ENCODE results near the gene CRIM1.
A peak's percentile ranks its signal among the peaks of the same experiment; 100 is the strongest.
"Not testable (repeated sequence)": the region's sequence is repeated elsewhere in the genome, so short reads cannot be mapped to it uniquely, and the experiment has no call there.

The CRIM1 gene

DNA sequence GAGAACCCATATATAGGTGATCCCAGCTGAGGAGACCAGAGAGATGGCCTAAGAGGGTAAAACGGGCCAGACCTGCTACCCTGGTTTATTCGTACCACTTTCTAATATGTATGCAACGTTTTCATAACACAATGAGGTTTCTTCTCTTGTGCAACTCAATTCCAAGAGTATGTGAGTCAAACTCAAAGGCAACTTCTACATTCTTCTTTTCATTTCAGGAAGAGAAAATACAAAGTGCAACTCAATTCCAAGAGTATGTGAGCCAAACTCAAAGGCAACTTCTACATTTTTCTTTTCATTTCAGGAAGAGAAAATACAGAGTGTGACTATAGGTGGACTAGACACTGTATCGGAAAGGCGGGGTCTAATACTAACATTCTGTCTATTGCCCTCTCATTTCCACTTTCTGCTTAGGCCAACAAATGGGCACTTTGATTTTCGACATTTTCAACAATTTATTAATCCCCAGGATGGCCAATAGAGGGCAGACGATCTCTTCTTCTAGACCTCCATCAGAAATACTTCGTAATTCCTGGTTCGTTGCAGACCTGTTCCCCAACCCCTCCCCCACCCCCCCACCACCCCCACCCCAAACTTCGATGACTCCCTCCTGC lies 3.7 kb upstream of the CRIM1 start:
- DNase-seq, result peak; percentile 53

DNA sequence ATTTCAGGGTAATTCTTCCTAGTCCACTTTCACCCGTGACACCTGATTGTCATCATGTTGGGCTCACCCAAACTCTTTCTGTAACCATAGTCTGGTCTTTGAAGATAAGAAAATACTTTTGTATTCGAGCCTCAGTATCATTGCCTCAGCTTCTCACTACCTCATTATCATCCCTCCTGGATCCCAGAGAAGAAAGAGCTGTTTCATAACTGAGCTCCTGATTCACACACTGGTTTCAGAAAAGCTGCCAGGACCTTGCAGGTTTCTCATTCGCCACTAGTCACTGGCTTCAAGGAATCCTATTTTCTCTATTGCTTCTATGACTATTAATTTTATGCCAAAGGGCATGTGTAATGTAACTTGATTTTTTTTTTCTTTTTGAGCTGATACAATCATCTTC lies 2.9 kb upstream of the CRIM1 start:
- DNase-seq, result no peak

DNA sequence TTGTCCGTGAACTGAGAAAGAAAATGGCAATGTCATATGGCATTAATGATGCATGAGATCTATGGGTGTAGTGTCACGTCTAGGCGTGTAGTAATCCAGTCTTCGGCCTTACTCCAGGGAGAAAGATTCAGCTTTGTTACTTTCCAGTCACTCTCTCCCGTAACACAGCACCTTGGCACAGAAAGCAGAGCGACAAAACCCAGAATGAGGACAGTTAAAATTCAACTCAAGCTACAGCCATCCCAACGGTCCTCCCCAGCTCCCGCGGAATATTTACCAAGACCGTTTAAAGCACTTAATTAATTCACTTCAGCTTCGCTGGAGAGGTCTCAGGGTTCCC lies 797 bp upstream of the CRIM1 start:
- DNase-seq, result no peak

DNA sequence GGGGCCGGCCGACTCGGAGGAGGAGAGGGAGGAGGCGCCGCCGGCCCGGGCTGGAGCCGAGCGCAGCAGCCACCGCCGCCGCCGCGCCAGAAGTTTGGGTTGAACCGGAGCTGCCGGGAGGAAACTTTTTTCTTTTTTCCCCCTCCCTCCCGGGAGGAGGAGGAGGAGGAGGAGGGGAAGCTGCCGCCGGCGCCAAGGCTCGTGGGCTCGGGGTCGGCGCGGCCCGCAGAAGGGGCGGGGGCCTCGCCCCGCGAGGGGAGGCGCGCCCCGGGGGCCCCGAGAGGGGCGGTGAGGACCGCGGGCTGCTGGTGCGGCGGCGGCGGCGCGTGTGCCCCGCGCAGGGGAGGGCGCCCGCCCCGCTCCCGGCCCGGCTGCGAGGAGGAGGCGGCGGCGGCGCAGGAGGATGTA lies 316 bp downstream of the CRIM1 start:
- DNase-seq, result no peak

DNA sequence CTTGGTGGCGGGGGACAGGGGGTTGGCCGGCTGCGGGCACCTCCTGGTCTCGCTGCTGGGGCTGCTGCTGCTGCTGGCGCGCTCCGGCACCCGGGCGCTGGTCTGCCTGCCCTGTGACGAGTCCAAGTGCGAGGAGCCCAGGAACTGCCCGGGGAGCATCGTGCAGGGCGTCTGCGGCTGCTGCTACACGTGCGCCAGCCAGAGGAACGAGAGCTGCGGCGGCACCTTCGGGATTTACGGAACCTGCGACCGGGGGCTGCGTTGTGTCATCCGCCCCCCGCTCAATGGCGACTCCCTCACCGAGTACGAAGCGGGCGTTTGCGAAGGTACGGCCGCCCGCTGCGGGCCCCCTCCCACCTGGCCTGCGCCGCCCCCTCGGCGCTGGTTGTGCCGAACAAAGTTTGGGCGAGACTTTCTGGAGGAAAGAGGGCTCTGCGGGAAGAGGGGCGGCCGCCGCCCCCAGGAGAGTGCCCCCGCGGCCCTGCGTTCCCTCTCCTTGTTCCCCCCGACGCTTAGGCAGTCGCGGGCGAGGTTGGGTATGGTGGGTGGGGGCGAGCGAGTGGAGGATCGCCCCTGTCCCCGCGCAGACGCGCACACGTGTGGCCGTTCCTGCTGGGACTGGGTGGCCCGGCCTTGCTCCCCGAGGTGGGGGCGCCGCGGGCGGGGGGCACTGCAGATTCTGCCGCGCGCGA lies 866 bp downstream of the CRIM1 start:
- DNase-seq, result peak; percentile 28

DNA sequence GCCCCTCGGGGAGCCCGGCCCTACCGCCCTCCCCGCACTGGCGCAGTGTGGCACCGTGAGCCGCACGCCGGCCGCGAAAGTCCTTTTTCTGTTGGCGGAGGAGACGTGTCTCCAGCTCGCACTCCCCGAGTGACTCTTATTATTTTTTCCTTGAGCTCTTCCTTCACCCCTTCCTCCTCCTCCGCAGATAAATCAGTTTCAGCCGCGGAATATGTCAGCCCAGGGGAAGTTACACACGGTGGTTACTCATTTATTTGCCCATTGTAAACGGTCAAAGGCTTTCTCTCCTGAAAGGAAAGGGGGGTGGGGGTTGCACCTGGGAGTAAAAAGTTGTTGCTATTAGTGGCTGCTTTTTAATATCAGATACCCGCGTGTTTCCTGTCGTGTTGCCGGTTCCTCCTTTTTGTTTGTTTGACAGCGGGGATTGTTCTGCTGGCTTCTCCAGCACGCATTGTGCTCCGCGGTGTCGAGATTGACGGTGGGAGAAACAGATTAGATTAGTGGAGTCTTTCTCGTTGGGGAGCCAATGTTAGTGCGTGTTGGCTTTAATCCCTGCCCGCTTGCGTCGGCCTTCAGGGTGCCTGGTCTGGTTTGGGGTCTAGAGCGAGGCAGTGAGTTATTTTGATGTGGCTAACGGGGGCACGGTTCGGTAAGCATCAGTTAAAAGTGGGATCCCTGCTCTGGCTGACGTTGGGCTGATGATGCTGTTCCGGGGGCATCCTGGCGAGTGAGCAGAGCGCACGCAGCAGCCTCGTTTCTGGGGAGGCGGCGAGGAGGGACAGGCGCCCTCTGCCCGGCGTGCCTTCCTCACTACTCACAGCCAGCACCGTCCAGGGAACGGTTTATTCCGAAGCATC lies 1.6 kb downstream of the CRIM1 start:
- peak; percentile 21 for DNase-seq

DNA sequence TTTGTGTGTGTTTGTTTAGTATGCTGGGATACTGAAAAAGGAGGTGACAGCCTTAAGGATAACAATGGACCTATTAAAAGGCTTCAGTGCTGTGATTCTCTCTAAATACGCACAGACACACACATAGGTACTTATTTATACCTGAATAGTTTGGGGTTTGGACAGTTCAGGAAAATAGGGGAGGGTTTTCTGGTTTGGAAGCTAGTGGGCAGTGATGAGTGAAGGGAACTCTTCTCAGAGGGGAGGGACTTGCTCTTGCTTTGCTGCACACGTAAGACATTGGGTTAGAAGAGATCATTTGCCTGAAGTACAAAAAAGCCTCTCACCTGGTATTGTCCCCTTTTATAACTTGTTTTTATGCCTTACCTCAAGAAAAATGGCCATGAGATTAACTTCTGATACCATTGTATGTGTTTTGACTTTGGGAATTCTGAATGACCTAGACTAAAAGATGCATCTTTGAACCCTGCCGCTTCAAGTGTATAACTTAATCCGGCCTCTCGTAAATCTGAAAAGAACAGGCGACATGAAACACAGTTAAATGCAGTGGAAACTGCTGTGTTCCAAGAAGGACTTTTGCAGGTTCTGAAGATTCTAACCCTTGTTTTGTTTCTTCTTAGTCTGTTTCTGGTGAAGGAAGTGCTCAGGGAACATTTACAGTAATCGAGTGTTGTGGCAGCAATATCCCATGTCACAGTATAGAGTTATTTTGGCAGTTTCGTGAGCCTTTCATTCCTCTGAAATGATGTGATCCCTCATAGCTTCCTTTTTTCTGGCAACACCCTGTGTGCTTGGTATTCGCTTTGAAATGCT lies 2.5 kb downstream of the CRIM1 start:
- DNase-seq, result no peak

DNA sequence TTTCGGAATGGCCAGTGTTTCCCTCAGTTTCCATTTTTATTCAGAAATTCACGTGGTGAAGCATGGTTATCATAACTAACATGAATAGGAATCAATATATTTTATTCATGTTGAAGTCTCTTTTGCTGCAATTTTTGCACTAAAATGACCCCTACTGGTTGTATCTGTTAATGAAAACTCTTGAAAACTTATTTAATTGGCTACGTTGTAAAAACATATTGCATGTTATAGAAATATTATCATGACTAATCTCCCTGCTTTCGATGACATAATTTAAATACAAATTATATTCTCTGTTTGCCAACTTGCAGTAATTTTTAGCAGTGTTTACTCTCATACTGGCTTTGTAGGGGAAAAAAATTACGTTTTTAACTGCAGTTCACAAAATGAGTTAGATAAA lies 3.5 kb downstream of the CRIM1 start:
- DNase-seq, result peak; percentile 24

DNA sequence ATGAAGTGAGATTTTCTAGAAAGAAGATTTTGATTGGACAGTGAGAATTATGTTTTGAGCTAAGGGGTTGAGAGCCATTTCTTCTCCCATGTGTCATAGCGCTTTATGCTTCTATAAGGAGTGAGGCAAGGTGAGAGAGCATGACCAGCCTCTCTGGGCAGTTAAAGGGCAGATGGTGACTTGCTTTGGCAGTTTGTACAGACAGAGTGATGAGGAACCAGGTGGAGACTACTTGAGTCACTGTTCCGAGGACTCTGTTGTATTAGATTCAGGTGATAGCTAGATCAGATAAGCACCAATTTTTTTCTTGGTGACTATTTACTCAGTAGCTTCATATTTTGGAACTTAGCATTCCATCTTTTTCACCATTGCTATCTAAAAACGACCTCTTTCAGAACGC lies 4.5 kb downstream of the CRIM1 start:
- DNase-seq, result no peak

DNA sequence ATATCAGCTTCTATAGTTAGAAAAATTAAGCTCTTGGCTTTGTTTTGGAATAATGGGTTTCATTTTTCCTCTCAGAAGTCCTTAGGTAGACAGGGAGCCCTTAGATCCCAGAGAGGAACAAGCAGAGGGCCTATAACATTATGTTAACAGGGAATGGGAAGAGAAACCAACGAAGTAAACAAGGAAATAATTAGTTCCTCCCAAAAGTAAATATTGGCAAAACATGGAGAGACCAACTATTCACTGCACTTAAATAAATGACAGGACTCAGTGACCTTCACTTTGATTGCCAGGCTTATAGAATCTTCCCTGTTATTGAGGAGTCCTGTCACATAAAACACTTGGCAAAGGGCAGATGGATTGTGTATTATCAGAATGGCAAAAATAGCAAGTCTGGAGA lies 5.3 kb downstream of the CRIM1 start:
- no peak for DNase-seq

DNA sequence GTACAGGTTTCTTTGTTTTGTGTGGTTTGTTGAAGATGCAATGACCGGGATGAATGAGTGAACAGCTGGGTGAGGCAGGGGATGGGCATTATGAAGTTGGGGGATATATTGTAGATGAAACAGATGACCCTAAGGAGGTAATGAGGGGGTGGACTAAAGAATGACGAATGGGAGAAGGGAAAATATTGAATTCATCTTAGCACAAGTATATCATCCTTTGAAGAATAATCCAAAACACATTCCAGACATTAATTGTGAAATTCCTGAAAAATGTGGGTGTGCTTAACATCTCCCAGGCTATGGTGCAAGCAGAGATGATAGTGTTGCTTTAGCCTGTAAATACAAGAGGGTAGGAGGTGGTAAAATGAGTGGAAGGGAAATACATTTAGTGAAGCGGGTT lies 5.8 kb downstream of the CRIM1 start:
- no peak for DNase-seq

DNA sequence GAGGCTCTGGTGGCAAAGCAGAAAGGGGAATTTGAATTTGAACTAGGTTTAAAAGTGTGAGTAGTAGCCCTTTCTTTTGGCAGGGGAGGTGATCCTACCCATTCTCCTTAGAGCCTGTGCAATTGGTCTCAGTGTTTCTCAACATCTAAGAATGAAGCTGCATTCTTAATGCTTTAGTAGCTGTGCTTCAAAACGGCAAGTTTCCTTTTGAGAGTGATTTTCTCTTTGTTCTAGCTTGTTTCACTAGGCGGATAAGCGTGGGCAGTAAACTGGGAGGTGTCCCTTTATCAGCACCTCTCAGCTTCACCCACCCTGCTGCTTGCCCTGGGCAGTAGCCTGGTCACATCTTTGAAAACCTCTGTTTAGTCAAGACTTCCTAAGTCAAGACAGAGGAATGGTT lies 6.7 kb downstream of the CRIM1 start:
- DNase-seq, result no peak

DNA sequence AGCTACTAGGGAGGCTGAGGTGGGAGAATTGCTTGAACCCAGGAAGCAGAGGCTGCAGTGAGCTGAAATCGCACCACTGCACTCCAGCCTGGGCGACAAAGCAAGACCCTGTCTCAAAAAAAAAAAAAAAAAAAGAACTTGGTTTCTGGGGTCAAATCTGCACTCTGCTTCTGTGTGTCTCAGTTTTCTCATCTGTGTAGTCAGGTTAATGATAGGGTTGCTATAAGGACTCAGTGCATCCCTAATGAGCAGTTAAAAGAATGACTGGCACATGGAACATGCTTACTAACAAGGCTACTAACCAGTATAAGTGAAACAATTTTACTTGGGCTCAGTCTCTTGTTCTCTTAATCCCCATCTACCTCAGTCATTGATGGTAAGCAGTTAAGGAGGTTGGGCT lies 7.5 kb downstream of the CRIM1 start:
- DNase-seq, result not testable (repeated sequence)

DNA sequence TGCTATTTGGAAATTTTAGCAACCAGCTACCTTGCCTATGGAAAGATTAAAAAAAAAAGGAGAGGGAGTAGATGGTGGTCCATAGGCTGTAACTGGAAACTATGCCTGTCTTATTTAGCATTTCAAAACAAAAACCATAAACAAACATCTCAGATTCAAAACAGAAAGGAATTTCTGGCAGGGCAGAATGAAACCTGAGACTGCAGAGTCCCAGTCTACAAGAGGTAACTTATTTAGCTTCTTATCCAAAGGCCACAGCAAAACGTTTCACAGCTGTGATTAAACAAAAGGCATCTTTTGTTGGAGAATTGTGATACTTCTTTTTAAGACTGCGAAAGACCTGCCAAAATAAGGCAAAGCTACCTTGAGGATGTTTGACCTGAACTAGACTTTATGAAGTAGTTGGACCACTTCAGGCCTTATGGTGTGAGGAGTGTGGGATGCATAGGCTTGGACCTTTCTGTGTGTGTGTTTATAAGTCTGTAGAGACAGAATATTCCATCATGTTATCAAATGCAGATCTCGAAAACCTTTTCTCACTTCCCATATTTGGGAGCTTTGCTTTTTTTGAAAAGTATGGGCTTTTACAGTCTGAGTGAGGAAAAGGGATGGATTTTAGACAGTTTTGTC lies 11.0 kb downstream of the CRIM1 start:
- no peak for DNase-seq

DNA sequence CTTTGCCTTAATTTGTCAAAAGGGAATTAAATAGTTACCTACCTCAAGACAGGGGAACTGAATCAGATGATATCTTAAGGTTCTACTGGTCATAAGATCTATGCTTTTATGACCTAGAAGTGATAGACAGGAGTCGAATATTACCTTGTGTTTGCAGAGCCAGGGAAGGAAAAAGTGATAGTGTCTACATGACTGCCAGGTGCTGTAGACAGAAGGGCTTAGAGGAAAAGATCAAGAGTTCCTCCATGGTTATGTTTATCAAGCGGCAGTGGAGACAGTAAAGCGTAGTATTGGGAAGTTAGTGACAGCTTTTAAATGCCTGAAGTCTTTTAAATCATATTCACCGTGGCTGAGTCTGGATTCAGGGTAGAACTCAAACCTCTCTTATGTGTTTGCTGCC lies 11.9 kb downstream of the CRIM1 start:
- no peak for DNase-seq

DNA sequence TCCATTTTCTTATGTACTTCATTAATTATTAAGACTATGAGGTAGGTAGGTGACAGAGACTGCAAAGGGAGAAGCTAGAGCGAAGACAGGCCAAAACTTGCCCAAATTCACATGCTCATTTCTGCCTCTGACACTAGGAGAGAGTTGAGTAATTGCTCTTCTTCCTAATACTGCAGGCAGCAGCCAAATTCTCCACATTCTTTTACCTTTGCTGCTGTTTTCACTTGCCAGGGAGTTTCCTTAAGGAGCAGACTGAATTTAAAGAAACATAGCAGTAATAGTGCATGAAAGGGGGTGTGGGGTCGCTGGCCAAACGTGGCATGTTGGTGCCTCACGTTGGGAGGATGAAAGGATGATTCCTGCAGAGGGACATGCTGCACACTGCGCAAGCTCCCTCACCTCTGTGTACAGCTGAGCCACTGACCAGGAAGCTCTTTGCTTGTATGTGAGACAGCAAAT lies 12.3 kb downstream of the CRIM1 start:
- no peak for DNase-seq

DNA sequence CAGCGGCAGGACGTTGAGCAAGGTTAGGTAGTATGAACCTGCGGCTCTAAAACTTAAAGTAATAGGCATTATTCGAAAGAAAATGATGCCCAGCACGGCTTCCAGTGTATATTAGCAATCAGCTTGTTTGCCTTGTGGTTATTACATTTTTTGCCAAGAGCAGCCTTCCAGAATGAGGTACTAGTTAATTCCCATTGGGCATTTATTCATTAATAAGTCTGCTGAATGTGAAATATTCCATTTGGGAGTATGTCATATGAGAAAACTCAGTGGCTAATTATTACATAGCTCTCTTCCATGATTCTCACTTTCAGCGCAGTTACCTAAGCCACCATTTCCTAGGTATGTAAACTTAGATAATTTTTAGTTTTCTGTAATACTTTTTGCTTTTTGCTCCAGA lies 12.9 kb downstream of the CRIM1 start:
- DNase-seq, result no peak

DNA sequence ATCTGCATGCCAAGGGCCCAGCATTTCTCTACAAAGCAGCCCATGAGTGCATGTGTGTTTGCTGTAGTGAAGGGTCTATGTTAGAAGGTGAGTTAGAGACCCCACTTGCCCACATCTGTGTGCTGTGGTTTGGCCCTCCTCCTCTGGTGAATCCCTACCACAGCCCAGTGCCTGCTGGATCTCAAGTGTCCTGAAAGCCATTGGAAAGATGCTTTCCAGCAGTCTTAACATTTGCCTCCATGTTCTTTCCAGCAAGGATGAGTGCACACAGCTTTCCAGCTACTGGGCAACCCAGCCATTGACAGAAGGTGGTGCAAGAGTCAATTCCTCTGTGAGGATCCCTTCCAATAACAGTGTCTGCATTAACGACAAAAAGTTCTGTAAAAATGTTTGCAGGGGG lies 13.6 kb downstream of the CRIM1 start:
- DNase-seq, result no peak

DNA sequence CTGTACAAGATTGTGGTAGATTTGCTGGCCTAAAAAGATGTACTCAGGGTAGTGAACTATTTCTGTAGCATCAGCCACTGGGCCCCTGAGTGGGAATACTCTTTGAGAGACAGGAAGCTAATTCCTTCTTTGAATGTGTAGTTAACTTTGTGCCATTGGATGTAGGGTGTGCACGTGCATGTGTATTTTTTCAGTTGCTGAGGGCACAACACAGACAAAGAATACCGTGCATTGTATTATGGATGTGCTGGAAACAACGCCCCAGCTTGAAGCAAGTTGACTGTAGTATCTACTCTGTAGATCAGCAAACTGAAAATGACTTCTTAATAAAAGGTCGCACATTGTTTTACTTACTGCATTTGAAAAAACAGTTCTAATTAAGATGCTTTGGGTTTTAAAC lies 14.1 kb downstream of the CRIM1 start:
- no peak for DNase-seq

DNA sequence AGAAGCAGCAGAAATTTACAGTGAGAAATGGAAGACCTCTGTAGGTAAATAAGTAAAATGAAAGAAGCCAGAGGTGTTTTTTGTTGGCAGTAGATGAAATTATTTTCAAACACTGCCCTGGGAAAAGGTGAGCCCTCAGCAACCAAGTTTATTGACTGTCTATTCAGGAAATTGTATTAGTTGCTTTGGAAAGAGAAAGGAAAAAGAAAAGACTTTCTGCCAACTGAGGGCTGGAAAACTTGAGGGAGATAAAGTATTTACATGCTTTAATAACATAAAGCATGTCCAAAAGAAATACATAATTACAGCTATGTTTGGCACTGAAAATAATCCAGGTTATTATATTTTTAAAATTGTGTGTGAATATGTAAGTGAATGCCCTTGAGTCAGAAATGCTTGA lies 14.7 kb downstream of the CRIM1 start:
- no peak for DNase-seq

DNA sequence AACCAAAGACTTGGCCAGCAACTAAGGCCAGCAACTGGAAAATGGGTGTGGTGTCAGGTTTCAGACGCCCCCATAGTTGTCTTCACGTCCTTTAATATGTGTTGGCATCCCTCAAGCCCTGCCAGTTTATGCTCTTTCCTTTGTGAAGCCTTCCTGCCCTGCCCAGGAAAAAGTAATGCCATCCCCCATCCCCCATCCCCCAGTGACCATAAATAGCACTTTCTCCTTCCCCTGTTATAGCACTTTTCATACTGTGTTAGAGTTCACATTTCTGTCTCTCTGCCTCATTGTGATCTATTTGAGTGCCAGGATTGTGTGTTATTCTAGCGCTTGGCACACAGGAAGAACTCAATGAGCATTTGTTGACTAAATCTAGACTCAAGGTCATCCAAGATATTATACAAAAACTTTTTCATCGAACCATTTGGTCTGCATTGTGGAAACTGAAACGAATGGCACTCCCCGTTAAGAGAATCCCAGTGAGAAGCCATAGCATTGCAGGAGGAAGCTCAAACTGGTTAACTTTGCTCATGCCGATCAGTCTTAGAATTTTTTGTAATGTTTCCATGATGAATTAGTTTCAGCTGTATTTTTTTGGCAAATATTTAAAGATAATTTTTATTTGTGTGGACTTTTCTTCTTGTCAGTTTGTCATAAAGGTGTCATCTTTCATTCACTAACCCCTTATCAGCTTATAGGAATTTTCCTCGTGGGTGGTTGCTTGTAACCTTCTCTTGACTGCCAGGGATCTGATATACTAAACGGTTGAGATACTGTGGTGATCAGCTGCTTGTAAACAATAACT lies 15.7 kb downstream of the CRIM1 start:
- no peak for DNase-seq

DNA sequence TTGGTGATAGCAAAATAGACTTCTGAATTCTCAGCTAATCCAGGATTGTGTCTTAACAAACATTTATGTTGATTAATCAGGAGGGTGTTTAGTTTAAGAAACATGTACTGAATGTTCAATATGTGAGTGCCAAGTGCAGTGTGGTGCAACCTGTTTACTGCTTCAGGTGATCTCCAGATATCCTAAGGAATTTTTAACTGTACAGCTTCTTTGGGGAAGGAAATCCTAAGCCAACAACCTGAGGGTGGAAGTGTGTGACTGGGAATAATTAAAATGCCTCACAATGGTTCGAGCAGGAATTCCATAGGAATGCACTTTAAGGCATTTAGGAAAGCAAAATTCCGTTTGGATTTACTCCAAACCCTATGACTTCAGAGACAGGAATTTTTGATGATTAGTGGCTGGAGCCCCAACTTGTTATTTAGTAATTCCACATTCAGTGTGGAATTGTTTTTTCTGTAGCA lies 16.4 kb downstream of the CRIM1 start:
- DNase-seq, result no peak
